ENCODE data around the gene MRPL40.

Gene MRPL40

GRCh38 chr22:19463491-19464469, 31.4 kb downstream of the MRPL40 start:
- DNase-seq, result peak; percentile 10

GRCh38 chr22:19464546-19464945, 32.2 kb downstream of the MRPL40 start:
- DNase-seq, result no peak

- DNase-seq, result no peak
Observed at GRCh38 chr22:19464975-19465374, 32.6 kb downstream of the MRPL40 start.

GRCh38 chr22:19466126-19466716, 33.9 kb downstream of the MRPL40 start:
- DNase-seq, result no peak

GRCh38 chr22:19466848-19467752, 34.8 kb downstream of the MRPL40 start:
- no peak for DNase-seq

GRCh38 chr22:19467912-19468311, 35.6 kb downstream of the MRPL40 start:
- no peak for DNase-seq

- no peak for DNase-seq
Observed at GRCh38 chr22:19469421-19469820, 37.1 kb downstream of the MRPL40 start.

- no peak for DNase-seq
Observed at GRCh38 chr22:19470010-19470409, 37.7 kb downstream of the MRPL40 start.

GRCh38 chr22:19471572-19471971, 39.2 kb downstream of the MRPL40 start:
- no peak for DNase-seq

- DNase-seq, result no peak
Observed at GRCh38 chr22:19472233-19472632, 39.9 kb downstream of the MRPL40 start.

GRCh38 chr22:19473578-19473977, 41.2 kb downstream of the MRPL40 start:
- DNase-seq, result no peak

- no peak for DNase-seq
Observed at GRCh38 chr22:19476023-19476422, 43.7 kb downstream of the MRPL40 start.

- DNase-seq, result peak; percentile 13
Observed at GRCh38 chr22:19477321-19478044, 45.1 kb downstream of the MRPL40 start.

- DNase-seq, result no peak
Observed at GRCh38 chr22:19478045-19478900, 45.9 kb downstream of the MRPL40 start.

GRCh38 chr22:19478901-19479354, 46.6 kb downstream of the MRPL40 start, which contains the start of gene UFD1:
Gene UFD1, minus strand, starts transcription at chr22:19479193. Its CDS starts 108 bp downstream, at chr22:19479085.
- peak; percentile 77 for DNase-seq

- peak; percentile 99 for DNase-seq
Observed at GRCh38 chr22:19479355-19480172, 47.2 kb downstream of the MRPL40 start, which contains the start of gene CDC45. Gene CDC45, plus strand, starts transcription at chr22:19479920. Its CDS starts 49 bp downstream, at chr22:19479969.

- DNase-seq, result no peak
Observed at GRCh38 chr22:19480173-19480568, 47.8 kb downstream of the MRPL40 start.

GRCh38 chr22:19480789-19481188, 48.4 kb downstream of the MRPL40 start:
- no peak for DNase-seq

GRCh38 chr22:19482297-19482696, 50.0 kb downstream of the MRPL40 start:
- DNase-seq, result no peak

All from fibroblast of skin of scalp (primary cell).